HepG2 (cell line): ENCODE data around the gene TBC1D24. TPM values are rescaled to one million over a fixed set of nuclear protein-coding genes. Genes with fewer than 3 reads are reported as not detected.
A peak's percentile ranks its signal among the peaks of the same experiment; 100 is the strongest.

ENCODE experiments used
- ATAC-seq: fragments of 200-7000 bp; cut with Tn5 transposase; 3 replicates; pipeline ENCODE4 v1.9.1; 2020; ENCODE audit warnings: mild to moderate bottlenecking, moderate library complexity
- BruUV-seq: library from RNA; stranded (reverse); fragments of 400-500 nt; replicated peaks from 2 replicates; lab custom pipeline; 2021; lab: Mats Ljungman, UMichigan
- CTCF ChIA-PET: fragments of 300-600 bp; formaldehyde crosslinking; extraction: SDS; loops from one replicate; lab custom pipeline; 2021; ENCODE audit warnings: low total read pairs, inconsistent platforms, low intra/inter-chr PET ratio; lab: Yijun Ruan, JAX
- POLR2A ChIA-PET: fragments of 350-600 bp; sonication (Branson Sonifier 250); formaldehyde crosslinking; loops from one replicate; lab custom pipeline; 2020; ENCODE audit warnings: antibody characterized with exemption, inconsistent platforms; lab: Yijun Ruan, JAX
- DNase-seq: peaks from one replicate; pipeline ENCODE4 v3.0.0-alpha.2; 2015; ENCODE audit warnings: low spot score
- FAIRE-seq: peaks from 3 replicates; lab custom pipeline; 2011; peaks lifted over from hg19 to GRCh38; lab: Jason Lieb, UNC
- H2AFZ ChIP-seq: one replicate; pipeline ENCODE4 v1.6.1; 2011; ENCODE audit warnings: low read length, inconsistent platforms
- H3K27ac ChIP-seq: fragments of 300-600 bp; 3 replicates; pipeline ENCODE4 v1.8.0; 2011; ENCODE audit warnings: mixed run types, mild to moderate bottlenecking, mixed read lengths, low read length, inconsistent platforms; ENCODE audit not compliant: insufficient read depth; ENCODE audit errors: extremely low read length
- H3K27me3 ChIP-seq, 2 experiments: fragments of 200-600 bp in 1 of 2; 2 replicates in 1 of 2; 3 replicates in 1 of 2; pipeline versions ENCODE4 v1.6.0 to v1.8.0; 2011; ENCODE audit warnings: low read length in 2 of 2, mild to moderate bottlenecking in 2 of 2, moderate library complexity in 2 of 2, inconsistent platforms in 1 of 2; ENCODE audit not compliant: insufficient read depth in 2 of 2, control insufficient read depth in 1 of 2
- H3K36me3 ChIP-seq, 2 experiments: fragments of 200-600 bp in 1 of 2; replicated peaks in 1 of 2; 2 replicates in 1 of 2; 3 replicates in 1 of 2; pipeline versions ENCODE4 v1.5.1 to v1.8.0; 2011; ENCODE audit warnings: low read length in 2 of 2, inconsistent platforms in 1 of 2; ENCODE audit not compliant: insufficient read depth in 2 of 2, control insufficient read depth in 1 of 2
- H3K4me1 ChIP-seq: 2 replicates; pipeline ENCODE4 v1.5.1; 2012; ENCODE audit warnings: low read length, inconsistent platforms; ENCODE audit not compliant: insufficient read depth
- H3K4me2 ChIP-seq: 2 replicates; pipeline ENCODE4 v1.6.0; 2011; ENCODE audit warnings: low read depth, low read length, inconsistent platforms
- H3K4me3 ChIP-seq, 3 experiments: fragments of 200-600 bp in 1 of 3; sonication (generic), shearing (Covaris generic) in 1 of 3; replicated peaks in 1 of 3; 2 replicates each; pipeline ENCODE4 v1.5.1; 2011 to 2016; ENCODE audit warnings: low read length in 3 of 3, inconsistent platforms in 2 of 3, low read depth in 2 of 3, mild to moderate bottlenecking in 2 of 3, control low read depth in 1 of 3, mixed read lengths in 1 of 3; ENCODE audit not compliant: insufficient read depth in 1 of 3
- H3K79me2 ChIP-seq: one replicate; pipeline ENCODE4 v1.6.1; 2011; ENCODE audit warnings: low read length, inconsistent platforms; ENCODE audit not compliant: insufficient read depth
- H3K9ac ChIP-seq: 2 replicates; pipeline ENCODE4 v1.6.0; 2011; ENCODE audit warnings: mild to moderate bottlenecking, low read depth, low read length, inconsistent platforms; ENCODE audit not compliant: insufficient read depth
- H3K9me3 ChIP-seq: 2 replicates; pipeline ENCODE4 v1.5.1; 2012; ENCODE audit warnings: mild to moderate bottlenecking, low read length
- H4K20me1 ChIP-seq: 2 replicates; pipeline ENCODE4 v1.6.0; 2011; ENCODE audit warnings: inconsistent platforms, mild to moderate bottlenecking, low read length, moderate library complexity; ENCODE audit not compliant: insufficient read depth
- AGO1 ChIP-seq: fragments of 200-400 bp; formaldehyde crosslinking; IDR thresholded peaks from 2 replicates; pipeline ENCODE4 v1.6.1; 2017; ENCODE audit warnings: mild to moderate bottlenecking, low read depth, low read length, moderate library complexity; ENCODE audit not compliant: poor library complexity, severe bottlenecking
- ATF7 ChIP-seq, 2 experiments: fragments of 450-650 bp in 1 of 2; sonication (generic) in 1 of 2; formaldehyde crosslinking in 1 of 2; IDR thresholded peaks; 2 replicates each; pipeline versions ENCODE4 v1.4.0 to v1.6.1; 2016 to 2020; ENCODE audit warnings: antibody characterized with exemption in 1 of 2, mild to moderate bottlenecking in 1 of 2, missing genetic modification reagents in 1 of 2
- BCL6 ChIP-seq: IDR thresholded peaks from 2 replicates; pipeline ENCODE4 v1.6.1; 2016; ENCODE audit warnings: missing genetic modification reagents, missing compliant biosample characterization
- CBFB ChIP-seq: sonication (generic); formaldehyde crosslinking; IDR thresholded peaks from 2 replicates; pipeline ENCODE4 v1.4.0; 2020; ENCODE audit warnings: missing genetic modification reagents
- CENPT ChIP-seq: sonication (generic); formaldehyde crosslinking; IDR thresholded peaks from 2 replicates; pipeline ENCODE4 v1.8.0; 2022; ENCODE audit warnings: low read depth, mild to moderate bottlenecking, moderate library complexity, missing genetic modification reagents
- DMAP1 ChIP-seq: IDR thresholded peaks from 2 replicates; pipeline ENCODE4 v1.6.1; 2016
- FOXO4 ChIP-seq: sonication (generic); formaldehyde crosslinking; conservative IDR thresholded peaks from 2 replicates; pipeline ENCODE4 v1.8.1; 2023; ENCODE audit warnings: missing genetic modification reagents
- GTF3A ChIP-seq: sonication (generic); formaldehyde crosslinking; conservative IDR thresholded peaks from 2 replicates; pipeline ENCODE4 v1.4.0; 2020; ENCODE audit warnings: mild to moderate bottlenecking, missing genetic modification reagents
- HDAC6 ChIP-seq: fragments of 200-600 bp; sonication (generic); IDR thresholded peaks from 2 replicates; pipeline ENCODE4 v1.7.0; 2017; ENCODE audit warnings: mild to moderate bottlenecking, antibody characterized with exemption, low read length, low read depth
- HIVEP1 ChIP-seq: sonication (generic); formaldehyde crosslinking; IDR thresholded peaks from 2 replicates; pipeline ENCODE4 v1.4.0; 2020; ENCODE audit warnings: mild to moderate bottlenecking, missing genetic modification reagents
- HNRNPK ChIP-seq: fragments of 200-400 bp; formaldehyde crosslinking; IDR thresholded peaks from 2 replicates; pipeline ENCODE4 v1.6.1; 2018; ENCODE audit warnings: low read length, low read depth, moderate library complexity, mild to moderate bottlenecking; ENCODE audit not compliant: poor library complexity, severe bottlenecking
- HOXA9 ChIP-seq: sonication (generic); formaldehyde crosslinking; IDR thresholded peaks from 2 replicates; pipeline ENCODE4 v1.8.1; 2022; ENCODE audit warnings: missing genetic modification reagents, mild to moderate bottlenecking, moderate library complexity, borderline replicate concordance
- KDM4B ChIP-seq: sonication (generic); formaldehyde crosslinking; IDR thresholded peaks from 2 replicates; pipeline ENCODE4 v1.4.0; 2020; ENCODE audit warnings: missing genetic modification reagents
- KDM5B ChIP-seq: sonication (generic); formaldehyde crosslinking; IDR thresholded peaks from 2 replicates; pipeline ENCODE4 v1.4.0; 2020; ENCODE audit warnings: missing genetic modification reagents, mild to moderate bottlenecking, borderline replicate concordance
- NFATC3 ChIP-seq: sonication (generic); formaldehyde crosslinking; IDR thresholded peaks from 2 replicates; pipeline ENCODE4 v1.5.1; 2020; ENCODE audit warnings: mild to moderate bottlenecking, missing genetic modification reagents
- TEAD3 ChIP-seq: optimal IDR thresholded peaks from 2 replicates; pipeline ENCODE3; 2016; ENCODE audit warnings: borderline replicate concordance
- ZBTB7B ChIP-seq: sonication (generic); formaldehyde crosslinking; IDR thresholded peaks from 2 replicates; pipeline ENCODE4 v1.4.0; 2020; ENCODE audit warnings: missing genetic modification reagents
- ZMYM2 ChIP-seq: sonication (generic); formaldehyde crosslinking; IDR thresholded peaks from 2 replicates; pipeline ENCODE4 v1.8.0; 2022; ENCODE audit warnings: mild to moderate bottlenecking, missing genetic modification reagents
- ZNF335 ChIP-seq: sonication (generic); formaldehyde crosslinking; IDR thresholded peaks from 2 replicates; pipeline ENCODE4 v1.4.0; 2020; ENCODE audit warnings: missing genetic modification reagents
- ZNF496 ChIP-seq: sonication (generic); formaldehyde crosslinking; IDR thresholded peaks from 2 replicates; pipeline ENCODE4 v1.8.1; 2023; ENCODE audit warnings: mild to moderate bottlenecking, moderate library complexity, missing genetic modification reagents; ENCODE audit not compliant: insufficient replicate concordance
- ZNF572 ChIP-seq: sonication (generic); formaldehyde crosslinking; IDR thresholded peaks from 2 replicates; pipeline ENCODE4 v1.5.1; 2020; ENCODE audit warnings: mild to moderate bottlenecking, missing genetic modification reagents
- ZNF619 ChIP-seq: sonication (generic); formaldehyde crosslinking; IDR thresholded peaks from 2 replicates; pipeline ENCODE4 v1.4.0; 2020; ENCODE audit warnings: mild to moderate bottlenecking, missing genetic modification reagents
- ZNF710 ChIP-seq: sonication (generic); formaldehyde crosslinking; IDR thresholded peaks from 2 replicates; pipeline ENCODE4 v1.5.0; 2020; ENCODE audit warnings: mild to moderate bottlenecking, missing genetic modification reagents, borderline replicate concordance
- WGBS: methylation state at CpG from one replicate; pipeline ENCODE4 v1.1.6; 2017; ENCODE audit warnings: low lambda C conversion rate; 5-methylcytosine and 5-hydroxymethylcytosine counted together
- in situ Hi-C: cut with HindIII; loops from 2 replicates; pipeline ENCODE4 v1.10.0; 2017; ENCODE audit warnings: low pct_unique_long_range_greater_than_20kb; ENCODE audit not compliant: extremely low pct_ligation_motif_present
- intact Hi-C: fragments of 100-400 bp; cut with micrococcal nuclease; formaldehyde crosslinking; loops from one replicate; pipeline ENCODE4 v1.10.0; 2022; ENCODE audit not compliant: unreplicated experiment
- polyA plus RNA-seq, 8 experiments: library from polyadenylated mRNA; depleted of rRNA in 3 of 8; stranded (reverse) in 7 of 8; unstranded in 1 of 8; fragments of >200 nt; fragmentation: Illumina TruSeq in 4 of 8; extraction: Trizol in 4 of 8; gene quantifications; 2 replicates each; pipeline versions ENCODE4 v1.2.1 to v1.2.3, GENCODE V29; 2011 to 2016; ENCODE audit warnings: low read depth in 4 of 8, missing spikeins in 1 of 8, mixed read lengths in 1 of 8; ENCODE audit not compliant: insufficient read depth in 1 of 8
- total RNA-seq, 5 experiments: library from RNA; depleted of rRNA; stranded (reverse); fragments of >200 nt; fragmentation: Illumina TruSeq; extraction: Trizol; gene quantifications; 2 replicates each; pipeline ENCODE4 v1.2.3, GENCODE V29; 2016; ENCODE audit warnings: low read depth in 1 of 5

TBC1D24 gene
- total and polyA plus RNA-seq, 2 of the 13 experiments (the other 11 are each of a cell fraction or from before 2014, with no cell fraction given) = 7.7 to 13.7 TPM

GRCh38 chr16:2472885-2473445 lies 2.0 kb upstream of the TBC1D24 start:
- H3K9me3 ChIP-seq = no peaks in the 10 kb centered on the region
- ChIA-PET CTCF (no interaction called here), POLR2A (interaction anchor here (0.8 kb wide), 1 partner anchor 13 kb away, joined by 3 read pairs; the partner anchor contains the start of gene TEDC2)
- 10% methylated on average over 11 of the region's 14 CpGs for WGBS
- H3K4me1 ChIP-seq = peaks cover 74% of the 10 kb centered on the region
- in situ Hi-C loops = no loop called here
- DNase-seq (no peak), ATAC-seq (peak; percentile 34), FAIRE-seq (no peak)
- H3K9ac ChIP-seq = no peak overlapping the region
- H3K79me2 ChIP-seq = peaks cover 3% of the 10 kb centered on the region
- peaks cover 8 to 25% of the 10 kb centered on the region in 2 experiments for H3K27me3 ChIP-seq
- no peaks in the 10 kb centered on the region for H3K36me3 ChIP-seq
- H3K27ac ChIP-seq = no peak overlapping the region
- intact Hi-C loops = loop anchor here (5.0 kb wide), 1 partner anchor 41 kb away; no protein-coding TSS in a partner anchor
- BruUV-seq = no TSS peak
- H4K20me1 ChIP-seq = peaks cover 14% of the 10 kb centered on the region
- no peak overlapping the region for H2AFZ ChIP-seq
- peak overlapping the region; percentile 21 to 85 (median 38); a peak in 4 of 6 replicates for H3K4me3 ChIP-seq
- peak overlapping the region; percentile 89 for H3K4me2 ChIP-seq
- peak; percentile 5; the same call in 1 of the 2 replicates for TF ChIP-seq ZNF710 (CRISPR knock-in tag)
- TF ChIP-seq KDM4B (CRISPR knock-in tag) = no peak
- no peak for TF ChIP-seq ZNF496 (CRISPR knock-in tag)
- TF ChIP-seq ZBTB7B (CRISPR knock-in tag) = 0 out of 2 replicates have a peak, but pooled peaks have one; percentile 5
- TF ChIP-seq TEAD3 (CRISPR knock-in tag) = no peak
- TF ChIP-seq HIVEP1 = 0 out of 2 replicates have a peak, but pooled peaks have one; percentile 10
- no peak for TF ChIP-seq HOXA9 (CRISPR knock-in tag)
- no peak for TF ChIP-seq BCL6 (CRISPR knock-in tag)
- TF ChIP-seq KDM5B (CRISPR knock-in tag) = peak; percentile 65
- TF ChIP-seq FOXO4 (CRISPR knock-in tag) = no peak
- TF ChIP-seq HDAC6 = no peak
- 0 out of 2 replicates have a peak, but pooled peaks have one; percentile 35 for TF ChIP-seq CBFB (CRISPR knock-in tag)
- no peak for TF ChIP-seq DMAP1
- no peak for TF ChIP-seq NFATC3
- no peak for TF ChIP-seq ZMYM2 (CRISPR knock-in tag)
- TF ChIP-seq AGO1 = peak; percentile 30
- no peak for TF ChIP-seq CENPT
- peak; percentile 48; the same call in 1 of the 2 replicates for TF ChIP-seq ZNF572
- TF ChIP-seq ZNF335 = no peak
- no peak for TF ChIP-seq HNRNPK
- TF ChIP-seq GTF3A = no peak
- 0 out of 2 replicates have a peak, but pooled peaks have one; percentile 28 for TF ChIP-seq ZNF619 (CRISPR knock-in tag)
- no peak for TF ChIP-seq ATF7 (IDR thresholded peaks at IDR 0.05)
- TF ChIP-seq ATF7 (CRISPR knock-in tag; IDR thresholded peaks at IDR 0.05) = 0 out of 2 replicates have a peak, but pooled peaks have one; percentile 39
